PFSK-1 (cell line): ENCODE data around the gene MICU1.

ENCODE experiments used
- FOXP2 ChIP-seq: optimal IDR thresholded peaks from 2 replicates; pipeline ENCODE3; 2011; ENCODE audit warnings: borderline replicate concordance, control low read depth, inconsistent platforms; ENCODE audit not compliant: insufficient read depth; ENCODE audit errors: extremely low read length, extremely low read depth
- POLR2AphosphoS5 ChIP-seq: IDR thresholded peaks from 2 replicates; pipeline ENCODE4 v1.6.1; 2012; ENCODE audit warnings: low read depth, mild to moderate bottlenecking, control low read depth, low read length, moderate library complexity
- REST ChIP-seq, 2 experiments: IDR thresholded peaks; 2 replicates each; pipeline versions ENCODE4 v1.6.1 to v1.8.0; 2011 to 2012; ENCODE audit warnings: low read depth in 2 of 2, low read length in 2 of 2, control low read depth in 1 of 2, inconsistent platforms in 1 of 2, mild to moderate bottlenecking in 1 of 2, moderate library complexity in 1 of 2; ENCODE audit not compliant: insufficient read depth in 1 of 2
- SIN3A ChIP-seq: IDR thresholded peaks from 2 replicates; pipeline ENCODE4 v1.6.1; 2012; ENCODE audit warnings: mild to moderate bottlenecking, low read length, moderate library complexity, borderline replicate concordance; ENCODE audit not compliant: insufficient read depth
- TAF1 ChIP-seq: IDR thresholded peaks from 2 replicates; pipeline ENCODE4 v1.6.1; 2012; ENCODE audit warnings: low read length, control low read depth, borderline replicate concordance; ENCODE audit not compliant: insufficient read depth

MICU1 gene

GRCh38 chr10:72335394-72336258 lies 290.3 kb downstream of the MICU1 start:
- TF ChIP-seq TAF1 (no peak), FOXP2 (no peak), POLR2AphosphoS5 (no peak), REST (IDR thresholded peaks at IDR 0.05; ENCODE audit: insufficient read depth in 1 of 2, low read depth in 2 of 2, low read length in 2 of 2) (no peak), SIN3A (no peak)

GRCh38 chr10:72334825-72335393 lies 291.0 kb downstream of the MICU1 start:
- TF ChIP-seq SIN3A: no peak
- no peak for TF ChIP-seq REST (IDR thresholded peaks at IDR 0.05; ENCODE audit: insufficient read depth in 1 of 2, low read depth in 2 of 2, low read length in 2 of 2)
- no peak for TF ChIP-seq TAF1
- TF ChIP-seq POLR2AphosphoS5: no peak
- TF ChIP-seq FOXP2: no peak

- no peak for TF ChIP-seq SIN3A
- no peak for TF ChIP-seq POLR2AphosphoS5
- TF ChIP-seq REST (IDR thresholded peaks at IDR 0.05; ENCODE audit: insufficient read depth in 1 of 2, low read depth in 2 of 2, low read length in 2 of 2): no peak
- TF ChIP-seq TAF1: no peak
- TF ChIP-seq FOXP2: no peak
Observed at GRCh38 chr10:72334196-72334824, 291.6 kb downstream of the MICU1 start.

GRCh38 chr10:72333112-72334015 lies 292.5 kb downstream of the MICU1 start:
- TF ChIP-seq TAF1: no peak
- TF ChIP-seq POLR2AphosphoS5: no peak
- TF ChIP-seq FOXP2: no peak
- no peak for TF ChIP-seq REST (IDR thresholded peaks at IDR 0.05; ENCODE audit: insufficient read depth in 1 of 2, low read depth in 2 of 2, low read length in 2 of 2)
- TF ChIP-seq SIN3A: no peak
